ENCODE measurements around the gene ACAA2. TPM values are rescaled to one million over a fixed set of nuclear protein-coding genes. Genes with fewer than 3 reads are reported as not detected.

The ACAA2 gene
- total and polyA plus RNA-seq, 2 experiments from 2014 or later, result 91.1 to 126 TPM

DNA sequence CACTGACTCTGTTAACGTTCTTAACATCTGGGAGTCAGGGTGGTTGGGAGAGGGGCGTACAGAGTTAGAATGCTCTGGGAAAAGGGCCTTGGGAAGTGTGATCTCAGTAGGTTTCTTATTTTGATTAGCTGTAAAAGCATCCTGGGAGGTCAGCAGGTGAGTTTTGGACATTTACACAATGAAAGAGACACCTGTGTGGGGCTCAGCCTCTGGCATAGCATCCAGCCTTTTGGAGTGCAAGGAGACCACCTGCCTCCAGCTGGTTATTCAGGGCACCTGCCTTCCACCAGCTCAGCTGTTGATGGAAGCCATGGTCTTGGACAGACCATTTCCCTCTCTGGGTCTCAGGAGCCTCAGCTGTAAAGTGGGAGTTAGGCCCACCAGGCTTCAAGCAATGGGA lies 49.7 kb downstream of the ACAA2 start:
- Histone ChIP-seq H3K4me2 (no peak overlapping the region), H2AFZ (no peak overlapping the region), H3K27ac (ENCODE audit: low read depth) (no peak overlapping the region), H3K4me3 (no peak overlapping the region), H3K79me2 (replicated peaks; ENCODE audit: insufficient read depth) (no peaks in the 10 kb centered on the region), H3K4me1 (ENCODE audit: insufficient read depth) (peaks cover 8% of the 10 kb centered on the region; the same call in 1 of the 2 replicates), H3K9me2 (ENCODE audit: insufficient read depth) (no peaks in the 10 kb centered on the region), H4K20me1 (replicated peaks; ENCODE audit: insufficient read depth) (no peaks in the 10 kb centered on the region), H3K36me3 (ENCODE audit: insufficient read depth) (no peaks in the 10 kb centered on the region), H3F3A (replicated peaks; ENCODE audit: low read depth) (no peaks in the 10 kb centered on the region), H3K27me3 (ENCODE audit: insufficient read depth) (no peaks in the 10 kb centered on the region)
- TF ChIP-seq EZH2phosphoT487 (IDR thresholded peaks at IDR 0.05; ENCODE audit: unreplicated experiment), result no peak
- TF ChIP-seq, protein P1, sequence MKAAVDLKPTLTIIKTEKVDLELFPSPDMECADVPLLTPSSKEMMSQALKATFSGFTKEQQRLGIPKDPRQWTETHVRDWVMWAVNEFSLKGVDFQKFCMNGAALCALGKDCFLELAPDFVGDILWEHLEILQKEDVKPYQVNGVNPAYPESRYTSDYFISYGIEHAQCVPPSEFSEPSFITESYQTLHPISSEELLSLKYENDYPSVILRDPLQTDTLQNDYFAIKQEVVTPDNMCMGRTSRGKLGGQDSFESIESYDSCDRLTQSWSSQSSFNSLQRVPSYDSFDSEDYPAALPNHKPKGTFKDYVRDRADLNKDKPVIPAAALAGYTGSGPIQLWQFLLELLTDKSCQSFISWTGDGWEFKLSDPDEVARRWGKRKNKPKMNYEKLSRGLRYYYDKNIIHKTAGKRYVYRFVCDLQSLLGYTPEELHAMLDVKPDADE (IDR thresholded peaks at IDR 0.05), result no peak
- TF ChIP-seq STAT1 (IDR thresholded peaks at IDR 0.05; ENCODE audit: unreplicated experiment), result no peak
- TF ChIP-seq, protein P2, sequence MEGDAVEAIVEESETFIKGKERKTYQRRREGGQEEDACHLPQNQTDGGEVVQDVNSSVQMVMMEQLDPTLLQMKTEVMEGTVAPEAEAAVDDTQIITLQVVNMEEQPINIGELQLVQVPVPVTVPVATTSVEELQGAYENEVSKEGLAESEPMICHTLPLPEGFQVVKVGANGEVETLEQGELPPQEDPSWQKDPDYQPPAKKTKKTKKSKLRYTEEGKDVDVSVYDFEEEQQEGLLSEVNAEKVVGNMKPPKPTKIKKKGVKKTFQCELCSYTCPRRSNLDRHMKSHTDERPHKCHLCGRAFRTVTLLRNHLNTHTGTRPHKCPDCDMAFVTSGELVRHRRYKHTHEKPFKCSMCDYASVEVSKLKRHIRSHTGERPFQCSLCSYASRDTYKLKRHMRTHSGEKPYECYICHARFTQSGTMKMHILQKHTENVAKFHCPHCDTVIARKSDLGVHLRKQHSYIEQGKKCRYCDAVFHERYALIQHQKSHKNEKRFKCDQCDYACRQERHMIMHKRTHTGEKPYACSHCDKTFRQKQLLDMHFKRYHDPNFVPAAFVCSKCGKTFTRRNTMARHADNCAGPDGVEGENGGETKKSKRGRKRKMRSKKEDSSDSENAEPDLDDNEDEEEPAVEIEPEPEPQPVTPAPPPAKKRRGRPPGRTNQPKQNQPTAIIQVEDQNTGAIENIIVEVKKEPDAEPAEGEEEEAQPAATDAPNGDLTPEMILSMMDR (conservative IDR thresholded peaks at IDR 0.05; ENCODE audit: low read depth in 2 of 2), result no peak
- peaks cover 30% of the 10 kb centered on the region for H3K4me1 Mint-ChIP-seq
- H3K27ac Mint-ChIP-seq, result 0 out of 2 replicates have a peak overlapping the region, but pooled peaks have one; percentile 26
- H3K27me3 Mint-ChIP-seq (ENCODE audit: insufficient read depth, low read depth, poor library complexity), result peaks cover 11% of the 10 kb centered on the region
- H3K36me3 Mint-ChIP-seq (ENCODE audit: low read depth), result no peaks in the 10 kb centered on the region
- no peak overlapping the region for H3K4me3 Mint-ChIP-seq
- DNase-seq (ENCODE audit: low spot score) (no peak), ATAC-seq (no peak)
- H3K9me3 Mint-ChIP-seq, result no peaks in the 10 kb centered on the region

DNA sequence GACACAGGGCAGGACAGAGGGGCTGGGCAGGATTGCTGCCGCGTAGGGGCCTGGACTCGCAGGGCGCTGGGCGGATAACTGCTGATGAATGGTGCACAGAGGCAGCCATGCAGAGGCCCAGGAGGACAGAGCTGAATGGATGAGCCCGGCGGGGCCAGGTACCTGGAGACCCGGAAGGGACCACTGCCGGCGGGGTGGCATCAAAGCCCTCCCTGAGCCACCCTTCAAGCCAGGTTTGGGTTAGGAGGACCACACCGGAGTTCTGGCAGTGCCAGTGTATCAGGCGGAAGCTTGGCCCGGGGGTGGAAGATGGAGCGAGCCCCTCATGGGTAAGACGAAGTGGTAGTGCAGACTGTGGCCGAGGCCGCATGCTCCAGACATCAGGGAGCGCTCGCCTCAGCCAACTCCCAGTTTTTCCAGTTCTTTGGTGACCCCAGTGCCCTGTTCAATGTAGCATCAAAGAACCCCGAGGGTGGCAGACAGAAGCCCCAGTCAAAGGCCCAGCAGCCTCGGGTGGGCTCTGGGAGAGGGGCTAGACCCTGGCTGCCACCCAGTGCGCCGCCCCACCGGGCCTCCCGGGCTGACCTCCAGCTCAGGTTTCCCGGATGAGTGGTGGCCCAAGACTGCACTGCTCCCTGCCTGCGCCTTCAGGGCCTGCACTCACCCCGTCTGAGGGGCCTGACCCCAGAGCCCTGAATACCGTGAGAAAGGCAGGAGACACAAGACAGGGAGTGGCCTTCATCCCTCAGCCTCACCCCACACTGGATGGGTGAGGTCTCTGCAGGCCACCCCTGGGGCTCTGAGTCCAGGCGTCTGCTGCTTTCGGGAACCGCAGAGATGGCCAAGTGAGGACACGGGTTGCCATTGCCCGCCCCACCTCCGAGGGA lies 50.9 kb downstream of the ACAA2 start:
- H3K4me2 ChIP-seq, result no peak overlapping the region
- Mint-ChIP-seq H3K27me3 (ENCODE audit: insufficient read depth, low read depth, poor library complexity) (peaks cover 14% of the 10 kb centered on the region), H3K9me3 (no peaks in the 10 kb centered on the region; the same call in 1 of the 3 replicates), H3K36me3 (ENCODE audit: low read depth) (no peaks in the 10 kb centered on the region; the same call in 2 of the 3 replicates), H3K4me3 (no peak overlapping the region), H3K4me1 (peaks cover 34% of the 10 kb centered on the region), H3K27ac (no peak overlapping the region)
- H3K36me3 ChIP-seq (ENCODE audit: insufficient read depth), result no peaks in the 10 kb centered on the region
- no peak overlapping the region for H3K4me3 ChIP-seq
- no peak overlapping the region for H3K27ac ChIP-seq (ENCODE audit: low read depth)
- H3K79me2 ChIP-seq (replicated peaks; ENCODE audit: insufficient read depth), result no peaks in the 10 kb centered on the region
- H4K20me1 ChIP-seq (replicated peaks; ENCODE audit: insufficient read depth), result no peaks in the 10 kb centered on the region
- H2AFZ ChIP-seq, result peak overlapping the region; percentile 83
- no peaks in the 10 kb centered on the region for H3K9me2 ChIP-seq (ENCODE audit: insufficient read depth)
- peak; percentile 45 for ATAC-seq
- H3K27me3 ChIP-seq (ENCODE audit: insufficient read depth), result no peaks in the 10 kb centered on the region
- DNase-seq (ENCODE audit: low spot score), result no peak
- peaks cover 8% of the 10 kb centered on the region; the same call in 1 of the 2 replicates for H3K4me1 ChIP-seq (ENCODE audit: insufficient read depth)
- 0 out of 2 replicates have a peak, but pooled peaks cover 3% of the 10 kb centered on the region for H3F3A ChIP-seq (replicated peaks; ENCODE audit: low read depth)
- TF ChIP-seq ZNF331 (CRISPR knock-in tag; IDR thresholded peaks at IDR 0.05; ENCODE audit: low read depth), result no peak
- TF ChIP-seq, protein P3, sequence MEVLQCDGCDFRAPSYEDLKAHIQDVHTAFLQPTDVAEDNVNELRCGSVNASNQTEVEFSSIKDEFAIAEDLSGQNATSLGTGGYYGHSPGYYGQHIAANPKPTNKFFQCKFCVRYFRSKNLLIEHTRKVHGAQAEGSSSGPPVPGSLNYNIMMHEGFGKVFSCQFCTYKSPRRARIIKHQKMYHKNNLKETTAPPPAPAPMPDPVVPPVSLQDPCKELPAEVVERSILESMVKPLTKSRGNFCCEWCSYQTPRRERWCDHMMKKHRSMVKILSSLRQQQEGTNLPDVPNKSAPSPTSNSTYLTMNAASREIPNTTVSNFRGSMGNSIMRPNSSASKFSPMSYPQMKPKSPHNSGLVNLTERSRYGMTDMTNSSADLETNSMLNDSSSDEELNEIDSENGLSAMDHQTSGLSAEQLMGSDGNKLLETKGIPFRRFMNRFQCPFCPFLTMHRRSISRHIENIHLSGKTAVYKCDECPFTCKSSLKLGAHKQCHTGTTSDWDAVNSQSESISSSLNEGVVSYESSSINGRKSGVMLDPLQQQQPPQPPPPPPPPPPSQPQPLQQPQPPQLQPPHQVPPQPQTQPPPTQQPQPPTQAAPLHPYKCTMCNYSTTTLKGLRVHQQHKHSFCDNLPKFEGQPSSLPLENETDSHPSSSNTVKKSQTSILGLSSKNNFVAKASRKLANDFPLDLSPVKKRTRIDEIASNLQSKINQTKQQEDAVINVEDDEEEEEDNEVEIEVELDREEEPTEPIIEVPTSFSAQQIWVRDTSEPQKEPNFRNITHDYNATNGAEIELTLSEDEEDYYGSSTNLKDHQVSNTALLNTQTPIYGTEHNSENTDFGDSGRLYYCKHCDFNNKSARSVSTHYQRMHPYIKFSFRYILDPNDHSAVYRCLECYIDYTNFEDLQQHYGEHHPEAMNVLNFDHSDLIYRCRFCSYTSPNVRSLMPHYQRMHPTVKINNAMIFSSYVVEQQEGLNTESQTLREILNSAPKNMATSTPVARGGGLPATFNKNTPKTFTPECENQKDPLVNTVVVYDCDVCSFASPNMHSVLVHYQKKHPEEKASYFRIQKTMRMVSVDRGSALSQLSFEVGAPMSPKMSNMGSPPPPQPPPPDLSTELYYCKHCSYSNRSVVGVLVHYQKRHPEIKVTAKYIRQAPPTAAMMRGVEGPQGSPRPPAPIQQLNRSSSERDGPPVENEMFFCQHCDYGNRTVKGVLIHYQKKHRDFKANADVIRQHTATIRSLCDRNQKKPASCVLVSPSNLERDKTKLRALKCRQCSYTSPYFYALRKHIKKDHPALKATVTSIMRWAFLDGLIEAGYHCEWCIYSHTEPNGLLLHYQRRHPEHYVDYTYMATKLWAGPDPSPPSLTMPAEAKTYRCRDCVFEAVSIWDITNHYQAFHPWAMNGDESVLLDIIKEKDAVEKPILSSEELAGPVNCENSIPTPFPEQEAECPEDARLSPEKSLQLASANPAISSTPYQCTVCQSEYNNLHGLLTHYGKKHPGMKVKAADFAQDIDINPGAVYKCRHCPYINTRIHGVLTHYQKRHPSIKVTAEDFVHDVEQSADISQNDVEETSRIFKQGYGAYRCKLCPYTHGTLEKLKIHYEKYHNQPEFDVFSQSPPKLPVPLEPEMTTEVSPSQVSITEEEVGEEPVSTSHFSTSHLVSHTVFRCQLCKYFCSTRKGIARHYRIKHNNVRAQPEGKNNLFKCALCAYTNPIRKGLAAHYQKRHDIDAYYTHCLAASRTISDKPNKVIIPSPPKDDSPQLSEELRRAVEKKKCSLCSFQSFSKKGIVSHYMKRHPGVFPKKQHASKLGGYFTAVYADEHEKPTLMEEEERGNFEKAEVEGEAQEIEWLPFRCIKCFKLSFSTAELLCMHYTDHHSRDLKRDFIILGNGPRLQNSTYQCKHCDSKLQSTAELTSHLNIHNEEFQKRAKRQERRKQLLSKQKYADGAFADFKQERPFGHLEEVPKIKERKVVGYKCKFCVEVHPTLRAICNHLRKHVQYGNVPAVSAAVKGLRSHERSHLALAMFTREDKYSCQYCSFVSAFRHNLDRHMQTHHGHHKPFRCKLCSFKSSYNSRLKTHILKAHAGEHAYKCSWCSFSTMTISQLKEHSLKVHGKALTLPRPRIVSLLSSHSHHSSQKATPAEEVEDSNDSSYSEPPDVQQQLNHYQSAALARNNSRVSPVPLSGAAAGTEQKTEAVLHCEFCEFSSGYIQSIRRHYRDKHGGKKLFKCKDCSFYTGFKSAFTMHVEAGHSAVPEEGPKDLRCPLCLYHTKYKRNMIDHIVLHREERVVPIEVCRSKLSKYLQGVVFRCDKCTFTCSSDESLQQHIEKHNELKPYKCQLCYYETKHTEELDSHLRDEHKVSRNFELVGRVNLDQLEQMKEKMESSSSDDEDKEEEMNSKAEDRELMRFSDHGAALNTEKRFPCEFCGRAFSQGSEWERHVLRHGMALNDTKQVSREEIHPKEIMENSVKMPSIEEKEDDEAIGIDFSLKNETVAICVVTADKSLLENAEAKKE (CRISPR knock-in tag; IDR thresholded peaks at IDR 0.05), result no peak
- no peak for TF ChIP-seq NANOG (IDR thresholded peaks at IDR 0.05; ENCODE audit: borderline replicate concordance)
- TF ChIP-seq, protein P1 (IDR thresholded peaks at IDR 0.05), result no peak
- TF ChIP-seq ZNF114 (CRISPR knock-in tag; IDR thresholded peaks at IDR 0.05), result no peak

Measured in GM23338 (cell line).